ENCODE measurements around the gene POP4.

The POP4 gene

DNA sequence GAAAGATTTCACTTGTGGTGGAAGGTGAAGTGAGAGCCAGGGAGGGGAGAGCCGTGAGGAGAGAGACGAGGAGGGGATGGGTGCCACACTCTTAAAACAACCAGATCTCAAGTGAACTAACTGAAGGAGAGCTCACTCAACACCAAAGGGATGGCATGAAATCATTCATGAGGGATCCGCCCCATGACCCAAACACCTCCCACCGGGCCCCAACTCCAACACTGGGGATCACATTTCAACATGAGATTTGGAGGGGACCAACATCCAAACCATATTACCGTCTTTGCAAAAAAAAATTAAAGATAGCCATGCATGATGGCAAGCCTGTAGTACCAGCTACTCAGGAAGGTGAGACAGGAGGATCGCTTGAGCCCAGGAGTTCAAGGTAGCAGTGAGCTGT lies 34.9 kb upstream of the POP4 start:
- TF ChIP-seq ZNF138 (tag by site-specific recombination; IDR thresholded peaks at IDR 0.05; ENCODE audit: borderline replicate concordance) (no peak), ZNF48 (tag by site-specific recombination; IDR thresholded peaks at IDR 0.05) (no peak), KLF7 (tag by site-specific recombination; IDR thresholded peaks at IDR 0.05; ENCODE audit: borderline replicate concordance) (no peak), WT1 (tag by site-specific recombination; IDR thresholded peaks at IDR 0.05) (no peak), ZBTB20 (tag by site-specific recombination; IDR thresholded peaks at IDR 0.05) (no peak), ZNF658 (tag by site-specific recombination; IDR thresholded peaks at IDR 0.05) (no peak), ZNF596 (tag by site-specific recombination; IDR thresholded peaks at IDR 0.05) (no peak), ZSCAN23 (tag by site-specific recombination; IDR thresholded peaks at IDR 0.05) (no peak), EGR2 (tag by site-specific recombination; IDR thresholded peaks at IDR 0.05; ENCODE audit: low read depth) (no peak), ZNF266 (tag by site-specific recombination; IDR thresholded peaks at IDR 0.05; ENCODE audit: low read depth) (no peak), MEIS1 (CRISPR knock-in tag; IDR thresholded peaks at IDR 0.05; ENCODE audit: borderline replicate concordance) (no peak), ZNF843 (tag by site-specific recombination; IDR thresholded peaks at IDR 0.05) (no peak), ZBTB8A (tag by site-specific recombination; IDR thresholded peaks at IDR 0.05) (no peak), HOXA7 (CRISPR knock-in tag; IDR thresholded peaks at IDR 0.05; ENCODE audit: borderline replicate concordance) (no peak)
- TF ChIP-seq, protein P1, sequence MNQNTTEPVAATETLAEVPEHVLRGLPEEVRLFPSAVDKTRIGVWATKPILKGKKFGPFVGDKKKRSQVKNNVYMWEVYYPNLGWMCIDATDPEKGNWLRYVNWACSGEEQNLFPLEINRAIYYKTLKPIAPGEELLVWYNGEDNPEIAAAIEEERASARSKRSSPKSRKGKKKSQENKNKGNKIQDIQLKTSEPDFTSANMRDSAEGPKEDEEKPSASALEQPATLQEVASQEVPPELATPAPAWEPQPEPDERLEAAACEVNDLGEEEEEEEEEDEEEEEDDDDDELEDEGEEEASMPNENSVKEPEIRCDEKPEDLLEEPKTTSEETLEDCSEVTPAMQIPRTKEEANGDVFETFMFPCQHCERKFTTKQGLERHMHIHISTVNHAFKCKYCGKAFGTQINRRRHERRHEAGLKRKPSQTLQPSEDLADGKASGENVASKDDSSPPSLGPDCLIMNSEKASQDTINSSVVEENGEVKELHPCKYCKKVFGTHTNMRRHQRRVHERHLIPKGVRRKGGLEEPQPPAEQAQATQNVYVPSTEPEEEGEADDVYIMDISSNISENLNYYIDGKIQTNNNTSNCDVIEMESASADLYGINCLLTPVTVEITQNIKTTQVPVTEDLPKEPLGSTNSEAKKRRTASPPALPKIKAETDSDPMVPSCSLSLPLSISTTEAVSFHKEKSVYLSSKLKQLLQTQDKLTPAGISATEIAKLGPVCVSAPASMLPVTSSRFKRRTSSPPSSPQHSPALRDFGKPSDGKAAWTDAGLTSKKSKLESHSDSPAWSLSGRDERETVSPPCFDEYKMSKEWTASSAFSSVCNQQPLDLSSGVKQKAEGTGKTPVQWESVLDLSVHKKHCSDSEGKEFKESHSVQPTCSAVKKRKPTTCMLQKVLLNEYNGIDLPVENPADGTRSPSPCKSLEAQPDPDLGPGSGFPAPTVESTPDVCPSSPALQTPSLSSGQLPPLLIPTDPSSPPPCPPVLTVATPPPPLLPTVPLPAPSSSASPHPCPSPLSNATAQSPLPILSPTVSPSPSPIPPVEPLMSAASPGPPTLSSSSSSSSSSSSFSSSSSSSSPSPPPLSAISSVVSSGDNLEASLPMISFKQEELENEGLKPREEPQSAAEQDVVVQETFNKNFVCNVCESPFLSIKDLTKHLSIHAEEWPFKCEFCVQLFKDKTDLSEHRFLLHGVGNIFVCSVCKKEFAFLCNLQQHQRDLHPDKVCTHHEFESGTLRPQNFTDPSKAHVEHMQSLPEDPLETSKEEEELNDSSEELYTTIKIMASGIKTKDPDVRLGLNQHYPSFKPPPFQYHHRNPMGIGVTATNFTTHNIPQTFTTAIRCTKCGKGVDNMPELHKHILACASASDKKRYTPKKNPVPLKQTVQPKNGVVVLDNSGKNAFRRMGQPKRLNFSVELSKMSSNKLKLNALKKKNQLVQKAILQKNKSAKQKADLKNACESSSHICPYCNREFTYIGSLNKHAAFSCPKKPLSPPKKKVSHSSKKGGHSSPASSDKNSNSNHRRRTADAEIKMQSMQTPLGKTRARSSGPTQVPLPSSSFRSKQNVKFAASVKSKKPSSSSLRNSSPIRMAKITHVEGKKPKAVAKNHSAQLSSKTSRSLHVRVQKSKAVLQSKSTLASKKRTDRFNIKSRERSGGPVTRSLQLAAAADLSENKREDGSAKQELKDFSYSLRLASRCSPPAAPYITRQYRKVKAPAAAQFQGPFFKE (tag by site-specific recombination; IDR thresholded peaks at IDR 0.05; ENCODE audit: borderline replicate concordance), result no peak
- TF ChIP-seq, protein P2, sequence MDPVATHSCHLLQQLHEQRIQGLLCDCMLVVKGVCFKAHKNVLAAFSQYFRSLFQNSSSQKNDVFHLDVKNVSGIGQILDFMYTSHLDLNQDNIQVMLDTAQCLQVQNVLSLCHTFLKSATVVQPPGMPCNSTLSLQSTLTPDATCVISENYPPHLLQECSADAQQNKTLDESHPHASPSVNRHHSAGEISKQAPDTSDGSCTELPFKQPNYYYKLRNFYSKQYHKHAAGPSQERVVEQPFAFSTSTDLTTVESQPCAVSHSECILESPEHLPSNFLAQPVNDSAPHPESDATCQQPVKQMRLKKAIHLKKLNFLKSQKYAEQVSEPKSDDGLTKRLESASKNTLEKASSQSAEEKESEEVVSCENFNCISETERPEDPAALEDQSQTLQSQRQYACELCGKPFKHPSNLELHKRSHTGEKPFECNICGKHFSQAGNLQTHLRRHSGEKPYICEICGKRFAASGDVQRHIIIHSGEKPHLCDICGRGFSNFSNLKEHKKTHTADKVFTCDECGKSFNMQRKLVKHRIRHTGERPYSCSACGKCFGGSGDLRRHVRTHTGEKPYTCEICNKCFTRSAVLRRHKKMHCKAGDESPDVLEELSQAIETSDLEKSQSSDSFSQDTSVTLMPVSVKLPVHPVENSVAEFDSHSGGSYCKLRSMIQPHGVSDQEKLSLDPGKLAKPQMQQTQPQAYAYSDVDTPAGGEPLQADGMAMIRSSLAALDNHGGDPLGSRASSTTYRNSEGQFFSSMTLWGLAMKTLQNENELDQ (tag by site-specific recombination; IDR thresholded peaks at IDR 0.05; ENCODE audit: low read depth), result no peak
- TF ChIP-seq, protein P3, sequence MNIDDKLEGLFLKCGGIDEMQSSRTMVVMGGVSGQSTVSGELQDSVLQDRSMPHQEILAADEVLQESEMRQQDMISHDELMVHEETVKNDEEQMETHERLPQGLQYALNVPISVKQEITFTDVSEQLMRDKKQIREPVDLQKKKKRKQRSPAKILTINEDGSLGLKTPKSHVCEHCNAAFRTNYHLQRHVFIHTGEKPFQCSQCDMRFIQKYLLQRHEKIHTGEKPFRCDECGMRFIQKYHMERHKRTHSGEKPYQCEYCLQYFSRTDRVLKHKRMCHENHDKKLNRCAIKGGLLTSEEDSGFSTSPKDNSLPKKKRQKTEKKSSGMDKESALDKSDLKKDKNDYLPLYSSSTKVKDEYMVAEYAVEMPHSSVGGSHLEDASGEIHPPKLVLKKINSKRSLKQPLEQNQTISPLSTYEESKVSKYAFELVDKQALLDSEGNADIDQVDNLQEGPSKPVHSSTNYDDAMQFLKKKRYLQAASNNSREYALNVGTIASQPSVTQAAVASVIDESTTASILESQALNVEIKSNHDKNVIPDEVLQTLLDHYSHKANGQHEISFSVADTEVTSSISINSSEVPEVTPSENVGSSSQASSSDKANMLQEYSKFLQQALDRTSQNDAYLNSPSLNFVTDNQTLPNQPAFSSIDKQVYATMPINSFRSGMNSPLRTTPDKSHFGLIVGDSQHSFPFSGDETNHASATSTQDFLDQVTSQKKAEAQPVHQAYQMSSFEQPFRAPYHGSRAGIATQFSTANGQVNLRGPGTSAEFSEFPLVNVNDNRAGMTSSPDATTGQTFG (tag by site-specific recombination; IDR thresholded peaks at IDR 0.05; ENCODE audit: borderline replicate concordance), result no peak
- TF ChIP-seq, protein P4, sequence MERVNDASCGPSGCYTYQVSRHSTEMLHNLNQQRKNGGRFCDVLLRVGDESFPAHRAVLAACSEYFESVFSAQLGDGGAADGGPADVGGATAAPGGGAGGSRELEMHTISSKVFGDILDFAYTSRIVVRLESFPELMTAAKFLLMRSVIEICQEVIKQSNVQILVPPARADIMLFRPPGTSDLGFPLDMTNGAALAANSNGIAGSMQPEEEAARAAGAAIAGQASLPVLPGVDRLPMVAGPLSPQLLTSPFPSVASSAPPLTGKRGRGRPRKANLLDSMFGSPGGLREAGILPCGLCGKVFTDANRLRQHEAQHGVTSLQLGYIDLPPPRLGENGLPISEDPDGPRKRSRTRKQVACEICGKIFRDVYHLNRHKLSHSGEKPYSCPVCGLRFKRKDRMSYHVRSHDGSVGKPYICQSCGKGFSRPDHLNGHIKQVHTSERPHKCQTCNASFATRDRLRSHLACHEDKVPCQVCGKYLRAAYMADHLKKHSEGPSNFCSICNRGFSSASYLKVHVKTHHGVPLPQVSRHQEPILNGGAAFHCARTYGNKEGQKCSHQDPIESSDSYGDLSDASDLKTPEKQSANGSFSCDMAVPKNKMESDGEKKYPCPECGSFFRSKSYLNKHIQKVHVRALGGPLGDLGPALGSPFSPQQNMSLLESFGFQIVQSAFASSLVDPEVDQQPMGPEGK (tag by site-specific recombination; IDR thresholded peaks at IDR 0.05), result no peak
- TF ChIP-seq, protein P5, sequence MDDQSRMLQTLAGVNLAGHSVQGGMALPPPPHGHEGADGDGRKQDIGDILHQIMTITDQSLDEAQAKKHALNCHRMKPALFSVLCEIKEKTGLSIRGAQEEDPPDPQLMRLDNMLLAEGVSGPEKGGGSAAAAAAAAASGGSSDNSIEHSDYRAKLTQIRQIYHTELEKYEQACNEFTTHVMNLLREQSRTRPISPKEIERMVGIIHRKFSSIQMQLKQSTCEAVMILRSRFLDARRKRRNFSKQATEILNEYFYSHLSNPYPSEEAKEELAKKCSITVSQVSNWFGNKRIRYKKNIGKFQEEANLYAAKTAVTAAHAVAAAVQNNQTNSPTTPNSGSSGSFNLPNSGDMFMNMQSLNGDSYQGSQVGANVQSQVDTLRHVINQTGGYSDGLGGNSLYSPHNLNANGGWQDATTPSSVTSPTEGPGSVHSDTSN (CRISPR knock-in tag; IDR thresholded peaks at IDR 0.05), result no peak
- H3K4me3 ChIP-seq (ENCODE audit: low read depth, low read length), result no peak overlapping the region
- H3K9me3 ChIP-seq (ENCODE audit: control insufficient read depth, insufficient read depth, low read depth, low read length), result no peaks in the 10 kb centered on the region; the same call in 1 of the 2 replicates
- no peaks in the 10 kb centered on the region; a peak in 1 of 3 replicates for H3K36me3 ChIP-seq (ENCODE audit: control insufficient read depth in 2 of 2, insufficient read depth in 1 of 2, low read length in 2 of 2)
- ChIA-PET CTCF (interaction anchor here (0.7 kb wide), 1 partner anchor 209 kb away, joined by 3 read pairs; no protein-coding TSS in a partner anchor), POLR2A (no interaction called here)
- no peak overlapping the region for H3K27ac ChIP-seq (ENCODE audit: extremely low read depth, low read depth, low read length)
- peaks cover 13% of the 10 kb centered on the region for H3K4me1 ChIP-seq (ENCODE audit: control insufficient read depth, insufficient read depth, low read length)

All from HEK293 (cell line).